Testis (tissue), 2 donors: ENCODE measurements around the gene MANBA.

Experiments
- CTCF ChIP-seq, 3 experiments: fragments of 450-650 bp in 2 of 3; fragments of 200-600 bp in 1 of 3; sonication (generic) in 1 of 3; IDR thresholded peaks; one replicate each; pipeline ENCODE4 v1.5.1; 2016 to 2019; ENCODE audit warnings: antibody characterized with exemption in 3 of 3, mild to moderate bottlenecking in 2 of 3, moderate library complexity in 1 of 3
- POLR2A ChIP-seq: fragments of 450-650 bp; IDR thresholded peaks from one replicate; pipeline ENCODE4 v1.6.1; 2017; ENCODE audit warnings: antibody characterized with exemption, mild to moderate bottlenecking, moderate library complexity

GRCh38 chr4:102600689-102601088 is 160.1 kb downstream of the MANBA start:
- TF ChIP-seq CTCF (IDR thresholded peaks at IDR 0.05) (no peak), POLR2A (no peak)
